ENCODE data around the gene SLF2. TPM values are rescaled to one million over a fixed set of nuclear protein-coding genes. Genes with fewer than 3 reads are reported as not detected.

SLF2 gene
- total and polyA plus RNA-seq, 9 of the 15 experiments (the other 6 are each of a cell fraction or from before 2014, with no cell fraction given) = 1.7 to 18.4 (median 7.8) TPM

- TF ChIP-seq CTBP1 (IDR thresholded peaks at IDR 0.05; ENCODE audit: borderline replicate concordance) (peak; percentile 24; the same call in 1 of the 2 replicates), MAZ (CRISPR knock-in tag; conservative IDR thresholded peaks at IDR 0.05 in 1 of 2, IDR thresholded peaks at IDR 0.05 in 1 of 2) (no peak), MTF1 (CRISPR knock-in tag; IDR thresholded peaks at IDR 0.05; ENCODE audit: borderline replicate concordance) (no peak), ZNF124 (CRISPR knock-in tag; IDR thresholded peaks at IDR 0.05) (no peak)
Measured at GRCh38 chr10:100909501-100910263, 3.1 kb upstream of the SLF2 start (continued).

- 0 out of 2 replicates have a peak, but pooled peaks have one; percentile 16 for TF ChIP-seq ZNF121 (CRISPR knock-in tag; conservative IDR thresholded peaks at IDR 0.05)
- no peak for TF ChIP-seq ZSCAN32 (CRISPR knock-in tag; IDR thresholded peaks at IDR 0.05)
- ATAC-seq (no peak), DNase-seq (ENCODE audit: extremely low read depth in 1 of 4, low spot score in 3 of 4) (no peak), FAIRE-seq (no peak)
- H3K27me3 ChIP-seq (ENCODE audit: control insufficient read depth in 2 of 2, insufficient read depth in 2 of 2, low read length in 2 of 2) = no peaks in the 10 kb centered on the region
- no peak overlapping the region for H2AFZ ChIP-seq (ENCODE audit: low read depth, low read length)
- H3K4me3 ChIP-seq = no peak overlapping the region
- H3K9ac ChIP-seq (ENCODE audit: insufficient read depth in 1 of 2, low read depth in 2 of 2, low read length in 2 of 2) = peak overlapping the region in 1 of 2 experiments; percentile 70; a peak in 1 of 4 replicates
- POLR2A ChIA-PET = no interaction called here
- no peak overlapping the region for H3K4me2 ChIP-seq (ENCODE audit: insufficient read depth, low read length)
- peaks cover 27% of the 10 kb centered on the region for H3K79me2 ChIP-seq (ENCODE audit: control insufficient read depth, insufficient read depth, low read length)
- in situ Hi-C loops (cut with MboI) (no loop called here), intact Hi-C loops (cut with micrococcal nuclease) (no loop called here)
- peak overlapping the region; percentile 89; the same call in 2 of the 3 replicates for H3K27ac ChIP-seq (ENCODE audit: extremely low read depth, low read depth, low read length)
- H3K9me1 ChIP-seq (ENCODE audit: control insufficient read depth, insufficient read depth, low read length) = no peaks in the 10 kb centered on the region
- H4K20me1 ChIP-seq (replicated peaks; ENCODE audit: control insufficient read depth, insufficient read depth, low read length) = no peaks in the 10 kb centered on the region; the same call in 1 of the 2 replicates
- peaks cover 14 to 18% of the 10 kb centered on the region in 2 experiments for H3K4me1 ChIP-seq (replicated peaks in 1 of 2; ENCODE audit: control insufficient read depth in 2 of 2, insufficient read depth in 2 of 2, low read length in 2 of 2)
- peaks cover 12% of the 10 kb centered on the region; the same call in 1 of the 3 replicates for H3K36me3 ChIP-seq (ENCODE audit: control insufficient read depth, insufficient read depth, low read length)
- no peaks in the 10 kb centered on the region for H3K9me3 ChIP-seq (replicated peaks; ENCODE audit: control insufficient read depth, insufficient read depth, low read depth, low read length)
- CTCF ChIA-PET (ENCODE audit: low intra/inter-chr PET ratio) = no interaction called here
- no TSS peak for BruUV-seq (replicated peaks)
- 60% methylated on average over 4 of the region's 4 CpGs for WGBS (ENCODE audit: insufficient coverage, low coverage, missing lambda C conversion rate)
Measured at GRCh38 chr10:100911472-100911871, 1.3 kb upstream of the SLF2 start.
